ENCODE results near the gene ZNF619.
A peak's percentile ranks its signal among the peaks of the same experiment; 100 is the strongest.

The ZNF619 gene

DNA sequence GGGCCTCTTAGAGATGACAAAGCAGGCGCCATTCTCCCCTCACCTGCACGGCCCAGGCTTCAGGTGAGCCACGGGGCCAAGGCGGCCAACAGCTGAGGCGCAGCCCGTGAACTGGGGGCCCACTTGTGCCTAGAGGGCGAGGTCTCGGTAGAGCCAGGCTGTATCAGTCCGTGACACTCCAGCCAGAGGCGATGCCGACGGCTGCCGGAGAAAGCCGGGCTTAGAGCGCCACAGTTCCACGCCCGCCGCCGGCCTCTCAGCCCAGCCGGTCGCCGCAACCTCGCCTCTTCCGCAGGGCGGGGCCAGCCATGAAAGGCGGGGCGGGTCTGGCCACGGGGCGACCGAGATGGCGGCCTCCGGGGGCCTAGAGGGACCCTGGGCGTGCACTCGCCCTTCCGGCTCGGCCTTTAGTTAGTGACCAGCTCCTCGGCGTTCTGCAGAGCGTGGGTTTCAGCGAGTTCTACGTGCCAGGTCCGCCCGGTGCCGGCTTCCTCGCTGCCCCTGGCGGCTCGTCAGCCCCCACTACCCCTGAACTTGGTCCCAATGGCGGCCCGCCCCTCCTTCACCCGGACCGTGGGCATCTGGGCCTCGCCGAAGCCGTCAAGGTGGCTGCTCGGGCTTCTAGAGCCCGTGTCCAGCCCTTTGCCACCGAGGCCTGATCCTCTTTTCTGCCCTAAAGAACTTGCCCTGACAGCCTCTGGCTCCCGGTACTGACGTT, 47.8 kb downstream of the ZNF619 start, which contains the start of gene ZNF621:
TSS of gene ZNF621 (plus strand) at position 393 of the 718 bp plus-strand sequence. CDS start 881 bp downstream, outside the sequence.
- Histone ChIP-seq H3K27ac (replicated peaks) (peak within 1 kb of the TSS; percentile 84), H3K27me3 (ENCODE audit: insufficient read depth, poor library complexity, severe bottlenecking) (no peaks in the 10 kb centered on the region), H3K4me3 (replicated peaks; ENCODE audit: insufficient read depth, low read length) (peak within 1 kb of the TSS; percentile 74)
- peak; percentile 70 to 86 for DNase-seq (ENCODE audit: low read depth in 1 of 2, low spot score in 1 of 2)
- no peak for TF ChIP-seq SPI1 (IDR thresholded peaks at IDR 0.05; ENCODE audit: borderline replicate concordance, low read depth)
- TF ChIP-seq, protein P1, sequence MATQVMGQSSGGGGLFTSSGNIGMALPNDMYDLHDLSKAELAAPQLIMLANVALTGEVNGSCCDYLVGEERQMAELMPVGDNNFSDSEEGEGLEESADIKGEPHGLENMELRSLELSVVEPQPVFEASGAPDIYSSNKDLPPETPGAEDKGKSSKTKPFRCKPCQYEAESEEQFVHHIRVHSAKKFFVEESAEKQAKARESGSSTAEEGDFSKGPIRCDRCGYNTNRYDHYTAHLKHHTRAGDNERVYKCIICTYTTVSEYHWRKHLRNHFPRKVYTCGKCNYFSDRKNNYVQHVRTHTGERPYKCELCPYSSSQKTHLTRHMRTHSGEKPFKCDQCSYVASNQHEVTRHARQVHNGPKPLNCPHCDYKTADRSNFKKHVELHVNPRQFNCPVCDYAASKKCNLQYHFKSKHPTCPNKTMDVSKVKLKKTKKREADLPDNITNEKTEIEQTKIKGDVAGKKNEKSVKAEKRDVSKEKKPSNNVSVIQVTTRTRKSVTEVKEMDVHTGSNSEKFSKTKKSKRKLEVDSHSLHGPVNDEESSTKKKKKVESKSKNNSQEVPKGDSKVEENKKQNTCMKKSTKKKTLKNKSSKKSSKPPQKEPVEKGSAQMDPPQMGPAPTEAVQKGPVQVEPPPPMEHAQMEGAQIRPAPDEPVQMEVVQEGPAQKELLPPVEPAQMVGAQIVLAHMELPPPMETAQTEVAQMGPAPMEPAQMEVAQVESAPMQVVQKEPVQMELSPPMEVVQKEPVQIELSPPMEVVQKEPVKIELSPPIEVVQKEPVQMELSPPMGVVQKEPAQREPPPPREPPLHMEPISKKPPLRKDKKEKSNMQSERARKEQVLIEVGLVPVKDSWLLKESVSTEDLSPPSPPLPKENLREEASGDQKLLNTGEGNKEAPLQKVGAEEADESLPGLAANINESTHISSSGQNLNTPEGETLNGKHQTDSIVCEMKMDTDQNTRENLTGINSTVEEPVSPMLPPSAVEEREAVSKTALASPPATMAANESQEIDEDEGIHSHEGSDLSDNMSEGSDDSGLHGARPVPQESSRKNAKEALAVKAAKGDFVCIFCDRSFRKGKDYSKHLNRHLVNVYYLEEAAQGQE (IDR thresholded peaks at IDR 0.05; ENCODE audit: insufficient replicate concordance, low read depth) = peak; percentile 58
- peak; percentile 46; the same call in 1 of the 2 replicates for TF ChIP-seq GABPA (IDR thresholded peaks at IDR 0.05; ENCODE audit: low read depth)
- TF ChIP-seq POLR2AphosphoS5 (IDR thresholded peaks at IDR 0.05; ENCODE audit: low read depth) = peak; percentile 77
- TF ChIP-seq CTCF (IDR thresholded peaks at IDR 0.05; ENCODE audit: insufficient read depth, low read length) = no peak

- TF ChIP-seq POLR2AphosphoS5 (IDR thresholded peaks at IDR 0.05; ENCODE audit: low read depth) (no peak), GABPA (IDR thresholded peaks at IDR 0.05; ENCODE audit: low read depth) (no peak)
- TF ChIP-seq, protein P1 (IDR thresholded peaks at IDR 0.05; ENCODE audit: insufficient replicate concordance, low read depth) = no peak
- Histone ChIP-seq H3K27me3 (ENCODE audit: insufficient read depth, poor library complexity, severe bottlenecking) (no peaks in the 10 kb centered on the region), H3K4me3 (replicated peaks; ENCODE audit: insufficient read depth, low read length) (no peak overlapping the region), H3K27ac (replicated peaks) (no peak overlapping the region)
- no peak for DNase-seq (ENCODE audit: low read depth in 1 of 2, low spot score in 1 of 2)
Measured at GRCh38 chr3:40528426-40528825, 51.5 kb downstream of the ZNF619 start.

DNA sequence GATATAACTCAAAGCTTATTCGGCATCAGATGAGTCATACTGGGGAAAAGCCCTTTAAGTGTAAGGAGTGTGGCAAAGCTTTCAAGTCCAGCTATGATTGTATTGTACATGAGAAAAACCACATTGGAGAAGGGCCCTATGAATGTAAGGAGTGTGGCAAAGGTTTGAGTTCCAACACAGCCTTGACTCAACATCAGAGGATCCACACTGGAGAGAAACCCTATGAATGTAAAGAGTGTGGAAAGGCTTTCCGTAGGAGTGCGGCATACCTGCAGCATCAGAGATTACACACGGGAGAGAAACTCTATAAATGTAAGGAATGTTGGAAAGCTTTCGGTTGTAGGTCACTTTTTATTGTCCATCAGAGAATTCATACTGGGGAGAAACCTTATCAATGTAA, 55.3 kb downstream of the ZNF619 start:
- TF ChIP-seq POLR2AphosphoS5 (IDR thresholded peaks at IDR 0.05; ENCODE audit: low read depth) (no peak), SPI1 (IDR thresholded peaks at IDR 0.05; ENCODE audit: borderline replicate concordance, low read depth) (no peak), CTCF (IDR thresholded peaks at IDR 0.05; ENCODE audit: insufficient read depth, low read length) (no peak), GABPA (IDR thresholded peaks at IDR 0.05; ENCODE audit: low read depth) (no peak)
- TF ChIP-seq, protein P1 (IDR thresholded peaks at IDR 0.05; ENCODE audit: insufficient replicate concordance, low read depth) = no peak
- Histone ChIP-seq H3K27ac (replicated peaks) (no peak overlapping the region), H3K27me3 (ENCODE audit: insufficient read depth, poor library complexity, severe bottlenecking) (no peaks in the 10 kb centered on the region), H3K4me3 (replicated peaks; ENCODE audit: insufficient read depth, low read length) (no peak overlapping the region)
- no peak for DNase-seq (ENCODE audit: low read depth in 1 of 2, low spot score in 1 of 2)

All from HL-60 (cell line).